H1 (cell line): Measurements from ENCODE around the gene DELE1.

Experiments
- CBX5 ChIP-seq: fragments of 300-800, 300-1000 bp; sonication (generic); IDR thresholded peaks from 2 replicates; pipeline ENCODE4 v1.7.1; 2016; ENCODE audit warnings: antibody characterized with exemption, low read length, low read depth
- CTCF ChIP-seq, 3 experiments: IDR thresholded peaks; 1 replicate in 2 of 3; 2 replicates in 1 of 3; pipeline versions ENCODE4 v1.5.1 to v1.6.1; 2011; ENCODE audit warnings: low read length in 3 of 3, mild to moderate bottlenecking in 3 of 3, inconsistent platforms in 2 of 3, low read depth in 1 of 3, moderate library complexity in 1 of 3; ENCODE audit not compliant: insufficient read depth in 1 of 3; ENCODE audit errors: control extremely low read depth in 1 of 3
- NRF1 ChIP-seq: IDR thresholded peaks from 2 replicates; pipeline ENCODE4 v1.6.1; 2011; ENCODE audit warnings: mild to moderate bottlenecking, low read depth, low read length, improper control_type of control experiment
- POLR2A ChIP-seq, 2 experiments: IDR thresholded peaks; 1 replicate in 1 of 2; 2 replicates in 1 of 2; pipeline ENCODE4 v1.6.1; 2011; ENCODE audit warnings: low read depth in 2 of 2, low read length in 2 of 2, mild to moderate bottlenecking in 2 of 2; ENCODE audit errors: control extremely low read depth in 1 of 2
- POLR2AphosphoS5 ChIP-seq: IDR thresholded peaks from 2 replicates; pipeline ENCODE4 v1.6.1; 2011; ENCODE audit warnings: low read depth, low read length
- TAF1 ChIP-seq: IDR thresholded peaks from 2 replicates; pipeline ENCODE4 v1.6.1; 2011; ENCODE audit warnings: mild to moderate bottlenecking, low read depth, low read length
- TAF7 ChIP-seq: optimal IDR thresholded peaks from 2 replicates; pipeline ENCODE3; 2011; ENCODE audit warnings: low read depth, mild to moderate bottlenecking, inconsistent platforms, low read length, moderate library complexity, borderline replicate concordance
- TBP ChIP-seq: IDR thresholded peaks from 2 replicates; pipeline ENCODE4 v1.6.1; 2011; ENCODE audit warnings: low read depth, low read length, improper control_type of control experiment
- ZNF274 ChIP-seq: IDR thresholded peaks from 2 replicates; pipeline ENCODE4 v1.7.0; 2012; ENCODE audit warnings: low read length, borderline replicate concordance; ENCODE audit errors: extremely low read depth

- no peak for TF ChIP-seq POLR2AphosphoS5
- TF ChIP-seq TAF7: no peak
- no peak for TF ChIP-seq TBP
- TF ChIP-seq TAF1: no peak
- no peak for TF ChIP-seq NRF1
- no peak for TF ChIP-seq CBX5
- no peak for TF ChIP-seq CTCF (IDR thresholded peaks at IDR 0.05; ENCODE audit: control extremely low read depth in 1 of 3, insufficient read depth in 1 of 3, low read depth in 1 of 3, low read length in 3 of 3)
- TF ChIP-seq ZNF274: no peak
- TF ChIP-seq POLR2A (IDR thresholded peaks at IDR 0.05; ENCODE audit: control extremely low read depth in 1 of 2, low read depth in 2 of 2, low read length in 2 of 2): no peak
These were observed 54.7 kb downstream of the DELE1 start for GRCh38 chr5:141978389-141978788.
